Neural cell (in vitro differentiated cells): ENCODE measurements around the gene SLC2A4. TPM values are rescaled to one million over a fixed set of nuclear protein-coding genes. Genes with fewer than 3 reads are reported as not detected.

Experiments
- H2AFZ ChIP-seq: fragments of 200-600, 300-800 bp; sonication (generic), shearing (Covaris generic); 2 replicates; pipeline ENCODE4 v1.6.0; 2014; ENCODE audit warnings: low read depth, mild to moderate bottlenecking, antibody characterized with exemption, low read length, moderate library complexity
- H3F3A ChIP-seq: fragments of 200-600 bp; shearing (Covaris generic); 2 replicates; pipeline ENCODE4 v1.6.1; 2016; ENCODE audit warnings: mild to moderate bottlenecking, moderate library complexity, mixed read lengths, antibody characterized with exemption, low read length; ENCODE audit not compliant: insufficient read depth, poor library complexity, severe bottlenecking
- H3K27ac ChIP-seq: fragments of 200-600, 300-800 bp; sonication (generic), shearing (Covaris generic); 2 replicates; pipeline ENCODE4 v1.5.1; 2014; ENCODE audit warnings: mild to moderate bottlenecking, low read length, moderate library complexity
- H3K27me3 ChIP-seq: fragments of 300-800, 200-600 bp; sonication (generic), shearing (Covaris generic); 2 replicates; pipeline ENCODE4 v1.6.0; 2014; ENCODE audit warnings: mild to moderate bottlenecking, low read depth, low read length, moderate library complexity; ENCODE audit not compliant: insufficient read depth
- H3K36me3 ChIP-seq: fragments of 300-800, 200-600 bp; sonication (generic), shearing (Covaris generic); 2 replicates; pipeline ENCODE4 v1.5.1; 2014; ENCODE audit warnings: mild to moderate bottlenecking, antibody characterized with exemption, low read length, moderate library complexity; ENCODE audit not compliant: insufficient read depth
- H3K4me2 ChIP-seq: fragments of 300-800, 200-600 bp; sonication (generic), shearing (Covaris generic); 2 replicates; pipeline ENCODE4 v1.6.0; 2014; ENCODE audit warnings: mild to moderate bottlenecking, low read length
- H3K4me3 ChIP-seq: fragments of 300-800, 200-600 bp; sonication (generic), shearing (Covaris generic); 2 replicates; pipeline ENCODE4 v1.5.1; 2014; ENCODE audit warnings: mild to moderate bottlenecking, low read length, moderate library complexity
- H3K79me2 ChIP-seq: fragments of 200-600 bp; shearing (Covaris generic); replicated peaks from 2 replicates; pipeline ENCODE4 v1.6.0; 2014; ENCODE audit warnings: mild to moderate bottlenecking, low read length, moderate library complexity; ENCODE audit not compliant: insufficient read depth
- H3K9ac ChIP-seq: fragments of 300-800, 200-600 bp; sonication (generic), shearing (Covaris generic); 2 replicates; pipeline ENCODE4 v1.6.1; 2016; ENCODE audit warnings: mild to moderate bottlenecking, low read length, mixed read lengths
- H3K9me2 ChIP-seq: fragments of 200-600 bp; shearing (Covaris generic); 2 replicates; pipeline ENCODE4 v1.6.1; 2016; ENCODE audit warnings: mild to moderate bottlenecking, low read length, mixed read lengths; ENCODE audit not compliant: insufficient read depth
- H3K9me3 ChIP-seq: fragments of 200-600, 300-800 bp; sonication (generic), shearing (Covaris generic); 2 replicates; pipeline ENCODE4 v1.6.1; 2016; ENCODE audit warnings: mild to moderate bottlenecking, mixed run types, low read length, moderate library complexity, mixed read lengths
- H4K20me1 ChIP-seq: fragments of 200-600 bp; shearing (Covaris generic); 2 replicates; pipeline ENCODE4 v1.6.1; 2016; ENCODE audit warnings: mild to moderate bottlenecking, mixed run types; ENCODE audit not compliant: insufficient read depth
- EP300 ChIP-seq: fragments of 450-650 bp; conservative IDR thresholded peaks from 2 replicates; pipeline ENCODE4 v1.6.1; 2014; ENCODE audit warnings: antibody characterized with exemption, mild to moderate bottlenecking, moderate library complexity; ENCODE audit not compliant: poor library complexity, severe bottlenecking
- EZH2 ChIP-seq: fragments of 200-600, 300-800 bp; shearing (Covaris generic), sonication (generic); IDR thresholded peaks from 2 replicates; pipeline ENCODE4 v1.6.1; 2014; ENCODE audit warnings: antibody characterized with exemption, low read length, borderline replicate concordance, mild to moderate bottlenecking; ENCODE audit not compliant: insufficient read depth, poor library complexity, severe bottlenecking
- MXI1 ChIP-seq: fragments of 450-650 bp; conservative IDR thresholded peaks from 2 replicates; pipeline ENCODE4 v1.6.1; 2014; ENCODE audit warnings: antibody characterized with exemption, mild to moderate bottlenecking; ENCODE audit not compliant: poor library complexity, severe bottlenecking
- POLR2AphosphoS5 ChIP-seq: IDR thresholded peaks from 2 replicates; pipeline ENCODE4 v1.6.1; 2012
- RAD21 ChIP-seq: fragments of 450-650 bp; conservative IDR thresholded peaks from 2 replicates; pipeline ENCODE4 v1.6.1; 2014; ENCODE audit warnings: antibody characterized with exemption, mild to moderate bottlenecking, moderate library complexity
- SMC3 ChIP-seq: fragments of 450-650 bp; conservative IDR thresholded peaks from 2 replicates; pipeline ENCODE4 v1.6.1; 2014; ENCODE audit warnings: antibody characterized with exemption, mild to moderate bottlenecking, moderate library complexity; ENCODE audit not compliant: poor library complexity
- TAF1 ChIP-seq: IDR thresholded peaks from 2 replicates; pipeline ENCODE4 v1.6.1; 2012; ENCODE audit warnings: low read depth
- polyA plus RNA-seq: library from polyadenylated mRNA; depleted of rRNA; stranded (reverse); fragments of >200 nt; gene quantifications from 2 replicates; pipeline ENCODE4 v1.2.3, GENCODE V29; 2014
- TF ChIP-seq, protein P1 (sequence below): IDR thresholded peaks from 2 replicates; pipeline ENCODE4 v1.6.1; 2012; ENCODE audit warnings: borderline replicate concordance
- TF ChIP-seq, protein P2 (sequence below): fragments of 450-650 bp; IDR thresholded peaks from 2 replicates; pipeline ENCODE4 v1.5.1; 2014; ENCODE audit warnings: antibody characterized with exemption, mild to moderate bottlenecking, moderate library complexity; ENCODE audit not compliant: poor library complexity, severe bottlenecking

Gene SLC2A4
- polyA plus RNA-seq, 1 donor from 2014 or later: not detected

- H3K9me3 ChIP-seq: no peaks in the 10 kb centered on the region
- H3K27ac ChIP-seq: peak overlapping the region; percentile 88
- peaks cover 3% of the 10 kb centered on the region for H3F3A ChIP-seq
- H4K20me1 ChIP-seq: peaks cover 5% of the 10 kb centered on the region
- H2AFZ ChIP-seq: no peak overlapping the region
- peak overlapping the region; percentile 81 for H3K4me3 ChIP-seq
- no peaks in the 10 kb centered on the region for H3K9me2 ChIP-seq
- TF ChIP-seq TAF1 (no peak), EP300 (no peak), POLR2AphosphoS5 (no peak), MXI1 (no peak), EZH2 (no peak), RAD21 (no peak), SMC3 (no peak)
- TF ChIP-seq, protein P1, sequence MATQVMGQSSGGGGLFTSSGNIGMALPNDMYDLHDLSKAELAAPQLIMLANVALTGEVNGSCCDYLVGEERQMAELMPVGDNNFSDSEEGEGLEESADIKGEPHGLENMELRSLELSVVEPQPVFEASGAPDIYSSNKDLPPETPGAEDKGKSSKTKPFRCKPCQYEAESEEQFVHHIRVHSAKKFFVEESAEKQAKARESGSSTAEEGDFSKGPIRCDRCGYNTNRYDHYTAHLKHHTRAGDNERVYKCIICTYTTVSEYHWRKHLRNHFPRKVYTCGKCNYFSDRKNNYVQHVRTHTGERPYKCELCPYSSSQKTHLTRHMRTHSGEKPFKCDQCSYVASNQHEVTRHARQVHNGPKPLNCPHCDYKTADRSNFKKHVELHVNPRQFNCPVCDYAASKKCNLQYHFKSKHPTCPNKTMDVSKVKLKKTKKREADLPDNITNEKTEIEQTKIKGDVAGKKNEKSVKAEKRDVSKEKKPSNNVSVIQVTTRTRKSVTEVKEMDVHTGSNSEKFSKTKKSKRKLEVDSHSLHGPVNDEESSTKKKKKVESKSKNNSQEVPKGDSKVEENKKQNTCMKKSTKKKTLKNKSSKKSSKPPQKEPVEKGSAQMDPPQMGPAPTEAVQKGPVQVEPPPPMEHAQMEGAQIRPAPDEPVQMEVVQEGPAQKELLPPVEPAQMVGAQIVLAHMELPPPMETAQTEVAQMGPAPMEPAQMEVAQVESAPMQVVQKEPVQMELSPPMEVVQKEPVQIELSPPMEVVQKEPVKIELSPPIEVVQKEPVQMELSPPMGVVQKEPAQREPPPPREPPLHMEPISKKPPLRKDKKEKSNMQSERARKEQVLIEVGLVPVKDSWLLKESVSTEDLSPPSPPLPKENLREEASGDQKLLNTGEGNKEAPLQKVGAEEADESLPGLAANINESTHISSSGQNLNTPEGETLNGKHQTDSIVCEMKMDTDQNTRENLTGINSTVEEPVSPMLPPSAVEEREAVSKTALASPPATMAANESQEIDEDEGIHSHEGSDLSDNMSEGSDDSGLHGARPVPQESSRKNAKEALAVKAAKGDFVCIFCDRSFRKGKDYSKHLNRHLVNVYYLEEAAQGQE: no peak
- TF ChIP-seq, protein P2, sequence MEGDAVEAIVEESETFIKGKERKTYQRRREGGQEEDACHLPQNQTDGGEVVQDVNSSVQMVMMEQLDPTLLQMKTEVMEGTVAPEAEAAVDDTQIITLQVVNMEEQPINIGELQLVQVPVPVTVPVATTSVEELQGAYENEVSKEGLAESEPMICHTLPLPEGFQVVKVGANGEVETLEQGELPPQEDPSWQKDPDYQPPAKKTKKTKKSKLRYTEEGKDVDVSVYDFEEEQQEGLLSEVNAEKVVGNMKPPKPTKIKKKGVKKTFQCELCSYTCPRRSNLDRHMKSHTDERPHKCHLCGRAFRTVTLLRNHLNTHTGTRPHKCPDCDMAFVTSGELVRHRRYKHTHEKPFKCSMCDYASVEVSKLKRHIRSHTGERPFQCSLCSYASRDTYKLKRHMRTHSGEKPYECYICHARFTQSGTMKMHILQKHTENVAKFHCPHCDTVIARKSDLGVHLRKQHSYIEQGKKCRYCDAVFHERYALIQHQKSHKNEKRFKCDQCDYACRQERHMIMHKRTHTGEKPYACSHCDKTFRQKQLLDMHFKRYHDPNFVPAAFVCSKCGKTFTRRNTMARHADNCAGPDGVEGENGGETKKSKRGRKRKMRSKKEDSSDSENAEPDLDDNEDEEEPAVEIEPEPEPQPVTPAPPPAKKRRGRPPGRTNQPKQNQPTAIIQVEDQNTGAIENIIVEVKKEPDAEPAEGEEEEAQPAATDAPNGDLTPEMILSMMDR: no peak
- H3K4me2 ChIP-seq: peak overlapping the region; percentile 83
- peak overlapping the region; percentile 85 for H3K9ac ChIP-seq
- no peaks in the 10 kb centered on the region for H3K27me3 ChIP-seq
- no peaks in the 10 kb centered on the region for H3K36me3 ChIP-seq
- peaks cover 78% of the 10 kb centered on the region for H3K79me2 ChIP-seq
These were observed 47.8 kb upstream of the SLC2A4 start for GRCh38 chr17:7233701-7234082.

- Histone ChIP-seq H3K36me3 (no peaks in the 10 kb centered on the region), H3K4me2 (peak within 1 kb of the TSS; percentile 91), H3K4me3 (peak within 1 kb of the TSS; percentile 81), H3K27ac (peak within 1 kb of the TSS; percentile 88), H3F3A (peaks cover 3% of the 10 kb centered on the region), H2AFZ (peak within 1 kb of the TSS; percentile 23), H3K9me3 (no peaks in the 10 kb centered on the region), H3K79me2 (peaks cover 82% of the 10 kb centered on the region), H4K20me1 (peaks cover 5% of the 10 kb centered on the region), H3K9me2 (no peaks in the 10 kb centered on the region), H3K27me3 (no peaks in the 10 kb centered on the region), H3K9ac (peak within 1 kb of the TSS; percentile 85)
- TF ChIP-seq POLR2AphosphoS5: peak; percentile 92
- peak; percentile 26 for TF ChIP-seq SMC3
- TF ChIP-seq EZH2: no peak
- peak; percentile 68 for TF ChIP-seq TAF1
- TF ChIP-seq, protein P2: peak; percentile 11
- TF ChIP-seq RAD21: peak; percentile 37
- TF ChIP-seq, protein P1: no peak
- peak; percentile 54 for TF ChIP-seq EP300
- peak; percentile 81 for TF ChIP-seq MXI1
These were observed 47.2 kb upstream of the SLC2A4 start, which contains the start of gene DVL2 for GRCh38 chr17:7234083-7234951. Gene DVL2, minus strand, starts transcription at chr17:7234517. Its CDS starts 255 bp downstream, at chr17:7234262.
